HG02884 (cell line): ENCODE results near the gene SNAI1.
"Not testable (repeated sequence)": the region's sequence is repeated elsewhere in the genome, so short reads cannot be mapped to it uniquely, and the experiment has no call there.

Experiments
- ATAC-seq: cut with Tn5 transposase; IDR thresholded peaks from one replicate; pipeline ENCODE4 v1.9.1; 2021; ENCODE audit warnings: mild to moderate bottlenecking, moderate library complexity; ENCODE audit not compliant: unreplicated experiment

SNAI1 gene

GRCh38 chr20:50011597-50011996 lies 28.8 kb downstream of the SNAI1 start:
- not testable (repeated sequence) for ATAC-seq

- no peak for ATAC-seq
These were observed 29.8 kb downstream of the SNAI1 start for GRCh38 chr20:50012282-50013263.

- no peak for ATAC-seq
These were observed 31.2 kb downstream of the SNAI1 start for GRCh38 chr20:50013976-50014375.

GRCh38 chr20:50014570-50015562 lies 32.1 kb downstream of the SNAI1 start:
- ATAC-seq: no peak

- ATAC-seq: no peak
These were observed 32.8 kb downstream of the SNAI1 start for GRCh38 chr20:50015636-50015992.

- ATAC-seq: no peak
These were observed 33.4 kb downstream of the SNAI1 start for GRCh38 chr20:50015993-50016770.

GRCh38 chr20:50017160-50017559 lies 34.4 kb downstream of the SNAI1 start:
- no peak for ATAC-seq

- no peak for ATAC-seq
These were observed 34.9 kb downstream of the SNAI1 start for GRCh38 chr20:50017576-50018248.

- no peak for ATAC-seq
These were observed 36.9 kb downstream of the SNAI1 start for GRCh38 chr20:50019466-50020256.

- no peak for ATAC-seq
These were observed 37.5 kb downstream of the SNAI1 start for GRCh38 chr20:50020288-50020687.

- ATAC-seq: no peak
These were observed 39.9 kb downstream of the SNAI1 start for GRCh38 chr20:50022676-50023075.

GRCh38 chr20:50023116-50023805 lies 40.5 kb downstream of the SNAI1 start:
- no peak for ATAC-seq

- no peak for ATAC-seq
These were observed 44.2 kb downstream of the SNAI1 start for GRCh38 chr20:50026746-50027575.

GRCh38 chr20:50027611-50028105 lies 44.9 kb downstream of the SNAI1 start:
- ATAC-seq: no peak

- ATAC-seq: no peak
These were observed 46.4 kb downstream of the SNAI1 start for GRCh38 chr20:50029083-50029696.

- no peak for ATAC-seq
These were observed 47.1 kb downstream of the SNAI1 start for GRCh38 chr20:50029697-50030461.
